ENCODE results near the gene CCNT1.

DNA sequence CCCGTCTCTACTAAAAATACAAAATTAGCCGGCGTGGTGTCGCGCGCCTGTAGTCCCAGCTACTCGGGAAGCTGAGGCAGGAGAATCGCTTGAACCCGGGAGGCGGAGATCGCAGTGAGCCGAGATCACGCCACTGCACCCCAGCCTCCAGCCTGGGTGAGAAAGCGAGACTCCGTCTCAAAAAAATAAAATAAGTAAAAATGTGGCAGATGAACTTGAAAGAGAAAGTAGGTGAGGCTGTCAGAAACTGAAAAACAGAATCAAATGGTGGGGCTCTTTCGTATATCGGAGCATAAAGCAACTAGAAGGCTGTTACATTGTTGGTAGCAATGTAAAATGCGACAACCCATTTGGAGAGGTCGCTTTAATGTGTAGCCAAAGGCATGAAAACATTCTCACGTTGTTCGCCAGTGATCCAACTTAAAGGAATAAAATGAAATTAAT, 767 bp upstream of the CCNT1 start:
- TF ChIP-seq, protein P1, sequence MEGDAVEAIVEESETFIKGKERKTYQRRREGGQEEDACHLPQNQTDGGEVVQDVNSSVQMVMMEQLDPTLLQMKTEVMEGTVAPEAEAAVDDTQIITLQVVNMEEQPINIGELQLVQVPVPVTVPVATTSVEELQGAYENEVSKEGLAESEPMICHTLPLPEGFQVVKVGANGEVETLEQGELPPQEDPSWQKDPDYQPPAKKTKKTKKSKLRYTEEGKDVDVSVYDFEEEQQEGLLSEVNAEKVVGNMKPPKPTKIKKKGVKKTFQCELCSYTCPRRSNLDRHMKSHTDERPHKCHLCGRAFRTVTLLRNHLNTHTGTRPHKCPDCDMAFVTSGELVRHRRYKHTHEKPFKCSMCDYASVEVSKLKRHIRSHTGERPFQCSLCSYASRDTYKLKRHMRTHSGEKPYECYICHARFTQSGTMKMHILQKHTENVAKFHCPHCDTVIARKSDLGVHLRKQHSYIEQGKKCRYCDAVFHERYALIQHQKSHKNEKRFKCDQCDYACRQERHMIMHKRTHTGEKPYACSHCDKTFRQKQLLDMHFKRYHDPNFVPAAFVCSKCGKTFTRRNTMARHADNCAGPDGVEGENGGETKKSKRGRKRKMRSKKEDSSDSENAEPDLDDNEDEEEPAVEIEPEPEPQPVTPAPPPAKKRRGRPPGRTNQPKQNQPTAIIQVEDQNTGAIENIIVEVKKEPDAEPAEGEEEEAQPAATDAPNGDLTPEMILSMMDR (IDR thresholded peaks at IDR 0.05; ENCODE audit: low read length) = no peak
- no peak for TF ChIP-seq EZH2 (IDR thresholded peaks at IDR 0.05; ENCODE audit: borderline replicate concordance, low read length)

Measured in OCI-LY1 (cell line).